ENCODE measurements around the gene OR5K1.
A peak's percentile ranks its signal among the peaks of the same experiment; 100 is the strongest.

The OR5K1 gene

GRCh38 chr3:98518816-98519215, 55.8 kb downstream of the OR5K1 start:
- DNase-seq = no peak

- no peak for DNase-seq
These were observed 56.4 kb downstream of the OR5K1 start for GRCh38 chr3:98519351-98519750.

DNA sequence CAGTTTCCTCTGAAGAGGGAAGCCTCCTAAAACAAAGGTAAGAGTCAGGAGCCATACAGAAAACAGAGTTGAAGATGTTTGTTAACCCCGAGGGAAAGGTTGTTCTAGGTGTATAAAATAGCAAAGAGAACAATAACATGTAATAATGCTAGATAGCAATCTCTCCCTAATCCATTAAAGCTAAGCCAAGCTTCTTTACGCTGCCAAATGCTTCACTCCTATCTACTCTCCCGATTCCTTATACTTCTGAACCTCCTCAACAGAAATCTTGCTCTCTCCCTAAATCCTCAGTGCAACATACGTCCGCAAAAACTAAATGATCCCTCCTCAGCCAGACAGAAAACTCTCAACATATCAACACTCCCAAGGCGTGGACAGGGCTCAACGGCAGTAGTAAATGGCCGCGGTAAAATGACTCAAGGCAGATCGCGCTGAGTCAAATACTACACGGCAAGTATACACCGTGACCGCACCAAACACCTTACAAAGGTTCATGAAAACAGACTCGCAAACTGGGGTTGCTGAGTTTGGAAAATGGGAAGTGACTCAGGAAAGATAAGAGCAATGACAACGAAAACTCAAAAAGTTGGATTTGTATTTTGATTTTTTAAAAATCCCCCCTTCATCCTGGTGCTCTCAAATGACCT, 59.0 kb downstream of the OR5K1 start:
- DNase-seq = peak; percentile 47
